ENCODE measurements around the gene CHPF. TPM values are rescaled to one million over a fixed set of nuclear protein-coding genes. Genes with fewer than 3 reads are reported as not detected.

Gene CHPF
- total RNA-seq, 1 donor from 2014 or later = 4.7 TPM

- Mint-ChIP-seq H3K4me1 (no peaks in the 10 kb centered on the region), H3K36me3 (ENCODE audit: low read depth) (no peaks in the 10 kb centered on the region), H3K27ac (no peak overlapping the region), H3K4me3 (no peak overlapping the region), H3K27me3 (peaks cover 28% of the 10 kb centered on the region), H3K9me3 (no peaks in the 10 kb centered on the region)
- ChIA-PET CTCF (no interaction called here), POLR2A (interaction anchor here (0.6 kb wide), 1 partner anchor 1344 kb away, joined by 5 read pairs; no protein-coding TSS in a partner anchor)
- intact Hi-C loops (cut with micrococcal nuclease) = no loop called here
- no peak for TF ChIP-seq CTCF (IDR thresholded peaks at IDR 0.05)
- DNase-seq (no peak), ATAC-seq (ENCODE audit: low read depth) (no peak)
Measured at GRCh38 chr2:219581346-219581745, 37.7 kb upstream of the CHPF start.

GRCh38 chr2:219578811-219579613 is 35.4 kb upstream of the CHPF start:
- CTCF ChIA-PET = no interaction called here
- intact Hi-C loops (cut with micrococcal nuclease) = no loop called here
- H3K36me3 Mint-ChIP-seq (ENCODE audit: low read depth) = no peaks in the 10 kb centered on the region
- H3K4me3 Mint-ChIP-seq = no peak overlapping the region
- POLR2A ChIA-PET = no interaction called here
- no peaks in the 10 kb centered on the region for H3K4me1 Mint-ChIP-seq
- no peaks in the 10 kb centered on the region for H3K9me3 Mint-ChIP-seq
- TF ChIP-seq CTCF (IDR thresholded peaks at IDR 0.05) = no peak
- H3K27me3 Mint-ChIP-seq = peaks cover 29% of the 10 kb centered on the region
- DNase-seq (no peak), ATAC-seq (ENCODE audit: low read depth) (no peak)
- H3K27ac Mint-ChIP-seq = no peak overlapping the region

- no peaks in the 10 kb centered on the region for H3K4me1 Mint-ChIP-seq
- ATAC-seq (ENCODE audit: low read depth) (no peak), DNase-seq (no peak)
- no peak overlapping the region for H3K27ac Mint-ChIP-seq
- H3K4me3 Mint-ChIP-seq = no peak overlapping the region
- no peaks in the 10 kb centered on the region for H3K9me3 Mint-ChIP-seq
- ChIA-PET CTCF (no interaction called here), POLR2A (no interaction called here)
- no peak for TF ChIP-seq CTCF (IDR thresholded peaks at IDR 0.05)
- H3K27me3 Mint-ChIP-seq = peaks cover 40% of the 10 kb centered on the region
- intact Hi-C loops (cut with micrococcal nuclease) = no loop called here
- H3K36me3 Mint-ChIP-seq (ENCODE audit: low read depth) = no peaks in the 10 kb centered on the region
Measured at GRCh38 chr2:219576505-219577388, 33.1 kb upstream of the CHPF start.

- ChIA-PET POLR2A (no interaction called here), CTCF (no interaction called here)
- no peak for ATAC-seq (ENCODE audit: low read depth)
- H3K4me3 Mint-ChIP-seq = no peak overlapping the region
- H3K27ac Mint-ChIP-seq = no peak overlapping the region
- intact Hi-C loops (cut with micrococcal nuclease) = no loop called here
- no peaks in the 10 kb centered on the region for H3K4me1 Mint-ChIP-seq
- DNase-seq = no peak
- no peaks in the 10 kb centered on the region for H3K9me3 Mint-ChIP-seq
- H3K27me3 Mint-ChIP-seq = peaks cover 37% of the 10 kb centered on the region
- no peak for TF ChIP-seq CTCF (IDR thresholded peaks at IDR 0.05)
- H3K36me3 Mint-ChIP-seq (ENCODE audit: low read depth) = no peaks in the 10 kb centered on the region
Measured at GRCh38 chr2:219575566-219576504, 32.2 kb upstream of the CHPF start.
